CD4-positive, alpha-beta T cell (primary cell): ENCODE data around the gene HPSE. TPM values are rescaled to one million over a fixed set of nuclear protein-coding genes. Genes with fewer than 3 reads are reported as not detected.
A peak's percentile ranks its signal among the peaks of the same experiment; 100 is the strongest.

Experiments used
- ATAC-seq: fragments of 200-7000 bp; cut with Tn5 transposase; one replicate; pipeline ENCODE4 v1.10.0; 2022; ENCODE audit warnings: mild to moderate bottlenecking; ENCODE audit not compliant: poor library complexity
- CTCF ChIA-PET: fragments of 350-600 bp; sonication (Branson Sonifier 250); formaldehyde crosslinking; loops from one replicate; lab custom pipeline; 2021; ENCODE audit warnings: antibody characterized with exemption, inconsistent platforms; lab: Charles Lee
- POLR2A ChIA-PET: fragments of 350-600 bp; sonication (Branson Sonifier 250); formaldehyde crosslinking; loops from one replicate; lab custom pipeline; 2021; ENCODE audit warnings: antibody characterized with exemption, inconsistent platforms; lab: Charles Lee
- DNase-seq, 14 experiments: peaks; one replicate each; pipeline ENCODE4 v3.0.0-alpha.2; 2013 to 2020; ENCODE audit warnings: mixed read lengths in 2 of 14
- H3K27ac ChIP-seq, 2 donors: one replicate each; pipeline versions ENCODE4 v1.5.1 to v1.7.0; 2013; ENCODE audit warnings: low read length in 2 of 2, low read depth in 1 of 2, mild to moderate bottlenecking in 1 of 2
- H3K27me3 ChIP-seq, 2 experiments: 1 replicate in 1 of 2; 2 replicates in 1 of 2; pipeline versions ENCODE4 v1.6.1 to v1.7.0; 2013; ENCODE audit warnings: low read length in 2 of 2, control low read depth in 1 of 2, mild to moderate bottlenecking in 1 of 2, moderate library complexity in 1 of 2; ENCODE audit not compliant: insufficient read depth in 2 of 2, control insufficient read depth in 1 of 2
- H3K36me3 ChIP-seq: one replicate; pipeline ENCODE4 v1.6.1; 2013; ENCODE audit warnings: low read length, control low read depth; ENCODE audit not compliant: insufficient read depth
- H3K4me1 ChIP-seq: one replicate; pipeline ENCODE4 v1.6.1; 2013; ENCODE audit warnings: low read length, control low read depth; ENCODE audit not compliant: insufficient read depth
- H3K4me3 ChIP-seq: one replicate; pipeline ENCODE4 v1.5.1; 2013; ENCODE audit warnings: mild to moderate bottlenecking, low read length, moderate library complexity
- H3K9me3 ChIP-seq, 2 experiments: 1 replicate in 1 of 2; 2 replicates in 1 of 2; pipeline versions ENCODE4 v1.6.1 to v1.7.0; 2013; ENCODE audit warnings: low read length in 2 of 2, mild to moderate bottlenecking in 2 of 2, control low read depth in 1 of 2, moderate library complexity in 1 of 2; ENCODE audit not compliant: control insufficient read depth in 1 of 2, insufficient read depth in 1 of 2
- H3K27ac Mint-ChIP-seq: one replicate; pipeline ENCODE4 v1.8.0; 2020; ENCODE audit warnings: mixed read lengths
- H3K27me3 Mint-ChIP-seq: one replicate; pipeline ENCODE4 v1.8.0; 2021; ENCODE audit warnings: mixed read lengths
- H3K36me3 Mint-ChIP-seq: one replicate; pipeline ENCODE4 v1.8.0; 2021; ENCODE audit warnings: low read depth, mixed read lengths
- H3K4me1 Mint-ChIP-seq: one replicate; pipeline ENCODE4 v1.8.0; 2021; ENCODE audit warnings: low read depth, mixed read lengths
- H3K4me3 Mint-ChIP-seq: one replicate; pipeline ENCODE4 v1.8.0; 2020; ENCODE audit warnings: mild to moderate bottlenecking, mixed read lengths
- H3K9me3 Mint-ChIP-seq: one replicate; pipeline ENCODE4 v1.8.0; 2020; ENCODE audit warnings: mixed read lengths
- CTCF ChIP-seq: fragments of 200-600 bp; IDR thresholded peaks from one replicate; pipeline ENCODE4 v1.8.0; 2022; ENCODE audit warnings: antibody characterized with exemption, mild to moderate bottlenecking
- intact Hi-C, 2 experiments: fragments of 100-400 bp; cut with DNase I in 1 of 2; cut with micrococcal nuclease in 1 of 2; formaldehyde crosslinking; loops; one replicate each; pipeline versions ENCODE4 v1.15.1 to v1.9.0; 2023 to 2025; cut with DNase I, micrococcal nuclease
- polyA plus RNA-seq, 2 donors: library from polyadenylated mRNA; unstranded; fragments of 120-200 nt; gene quantifications; one replicate each; pipeline ENCODE4 v1.2.1, GENCODE V29; 2013
- total RNA-seq, 174 experiments: library from RNA in 2 of 174; stranded (reverse) in 2 of 174; gene quantifications; one replicate each; pipeline ENCODE4 v1.2.3 and lab custom pipeline; 2021 to 2026

HPSE gene
- total RNA-seq (1 to 10 TPM; 1.5 to 2.1 TPM), total RNA-seq (lab: John Stamatoyannopoulos, UW) (4.4 to 30.5 (median 14.5) reads per million in 172 experiments)
- polyA plus RNA-seq (2013, experiment 1 of 2) = 9.6 TPM
- 10.2 TPM for polyA plus RNA-seq (2013, experiment 2 of 2)

- H3K4me1 Mint-ChIP-seq = peaks cover 33% of the 10 kb centered on the region
- Histone ChIP-seq H3K4me3 (peak within 1 kb of the TSS; percentile 86), H3K27me3 (no peaks in the 10 kb centered on the region), H3K36me3 (no peaks in the 10 kb centered on the region), H3K4me1 (peaks cover 34% of the 10 kb centered on the region), H3K9me3 (peaks cover 0 to 4% of the 10 kb centered on the region in 2 experiments), H3K27ac (peak within 1 kb of the TSS; percentile 19 to 45)
- CTCF ChIA-PET = interaction anchor here (1.3 kb wide), 1 partner anchor 52 kb away, joined by 3 read pairs; no protein-coding TSS in a partner anchor
- DNase-seq = peak; percentile 53 to 85 (median 68)
- peaks cover 9% of the 10 kb centered on the region for H3K36me3 Mint-ChIP-seq
- H3K4me3 Mint-ChIP-seq = peak within 1 kb of the TSS; percentile 94
- TF ChIP-seq CTCF = no peak
- POLR2A ChIA-PET = interaction anchor here (0.9 to 2.1 kb wide), 6 partner anchors 15 to 120 kb away, joined by 3 to 8 read pairs (median 4); partner anchors contain the start of genes COQ2 and HELQ
- no peaks in the 10 kb centered on the region for H3K27me3 Mint-ChIP-seq
- ATAC-seq = peak; percentile 95
- intact Hi-C loops = loop anchor here in 1 of 2 experiments (10.0 kb wide), 1 partner anchor 120 kb away; the partner anchor contains the start of genes HELQ and MRPS18C
- peak within 1 kb of the TSS; percentile 73 for H3K27ac Mint-ChIP-seq
- no peaks in the 10 kb centered on the region for H3K9me3 Mint-ChIP-seq
These were observed at the start of gene HPSE for GRCh38 chr4:83334425-83335241. HPSE (minus strand) TSS chr4:83334848; CDS start chr4:83334782, 66 bp downstream.

GRCh38 chr4:83382850-83383249, 48.2 kb upstream of the HPSE start:
- DNase-seq = peak in 2 of 14 experiments; percentile 6 to 11
- intact Hi-C loops = no loop called here
- H3K36me3 Mint-ChIP-seq = no peaks in the 10 kb centered on the region
- Histone ChIP-seq H3K27ac (no peak overlapping the region), H3K27me3 (no peaks in the 10 kb centered on the region), H3K4me3 (no peak overlapping the region), H3K36me3 (no peaks in the 10 kb centered on the region), H3K4me1 (no peaks in the 10 kb centered on the region), H3K9me3 (peaks cover 11 to 13% of the 10 kb centered on the region in 2 experiments)
- no peak overlapping the region for H3K27ac Mint-ChIP-seq
- H3K4me3 Mint-ChIP-seq = no peak overlapping the region
- ATAC-seq = no peak
- no peak for TF ChIP-seq CTCF
- peaks cover 5% of the 10 kb centered on the region for H3K4me1 Mint-ChIP-seq
- H3K9me3 Mint-ChIP-seq = no peaks in the 10 kb centered on the region
- POLR2A ChIA-PET = no interaction called here
- no peaks in the 10 kb centered on the region for H3K27me3 Mint-ChIP-seq
- CTCF ChIA-PET = no interaction called here

DNA sequence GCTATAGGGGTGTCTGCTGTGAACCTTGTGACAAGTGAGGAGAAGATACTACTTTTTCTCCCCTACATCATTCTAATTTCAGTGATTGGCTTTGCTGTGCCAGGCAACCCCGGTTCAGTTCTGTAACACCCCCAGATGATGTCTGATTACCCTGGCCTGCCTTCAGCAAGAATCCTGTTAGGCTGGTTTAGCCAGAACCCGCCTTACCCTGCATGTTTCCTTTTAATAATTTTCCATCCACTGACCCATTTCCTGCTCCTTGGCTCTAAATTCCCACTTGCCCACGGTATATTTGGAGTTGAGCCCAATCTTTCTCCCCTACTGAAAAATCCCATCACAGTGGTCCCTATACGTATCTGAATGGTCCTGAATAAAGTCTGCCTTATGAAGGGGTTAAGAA, 46.5 kb upstream of the HPSE start:
- CTCF ChIA-PET = no interaction called here

More for the DNA sequence above, 46.5 kb upstream of the HPSE start:
- H3K27me3 Mint-ChIP-seq = no peaks in the 10 kb centered on the region
- intact Hi-C loops = no loop called here
- no peak overlapping the region for H3K27ac Mint-ChIP-seq
- no peak for TF ChIP-seq CTCF
- H3K4me1 Mint-ChIP-seq = no peaks in the 10 kb centered on the region
- Histone ChIP-seq H3K27ac (no peak overlapping the region), H3K9me3 (peaks cover 12 to 15% of the 10 kb centered on the region in 2 experiments), H3K4me3 (no peak overlapping the region), H3K27me3 (no peaks in the 10 kb centered on the region), H3K36me3 (no peaks in the 10 kb centered on the region), H3K4me1 (no peaks in the 10 kb centered on the region)
- no peak overlapping the region for H3K4me3 Mint-ChIP-seq
- DNase-seq (no peak), ATAC-seq (no peak)
- H3K9me3 Mint-ChIP-seq = peaks cover 7% of the 10 kb centered on the region
- POLR2A ChIA-PET = no interaction called here
- peaks cover 3% of the 10 kb centered on the region for H3K36me3 Mint-ChIP-seq
